Common myeloid progenitor, CD34-positive (primary cell): ENCODE results near the gene SULF2.

ENCODE experiments used
- CTCF ChIA-PET: fragments of 350-600 bp; sonication (Branson Sonifier 250); formaldehyde crosslinking; loops from one replicate; lab custom pipeline; 2021; ENCODE audit warnings: antibody characterized with exemption; lab: Charles Lee
- POLR2A ChIA-PET: fragments of 350-600 bp; sonication (Branson Sonifier 250); formaldehyde crosslinking; loops from one replicate; lab custom pipeline; 2021; ENCODE audit warnings: antibody characterized with exemption; lab: Charles Lee
- DNase-seq, 3 donors: peaks; one replicate each; pipeline versions ENCODE4 v3.0.0 to v3.0.0-alpha.2; 2013
- H3K27ac ChIP-seq, 2 experiments: 1 replicate in 1 of 2; 2 replicates in 1 of 2; pipeline ENCODE4 v1.7.0; 2013; ENCODE audit warnings: inconsistent platforms in 2 of 2, low read length in 2 of 2, mild to moderate bottlenecking in 2 of 2, low read depth in 1 of 2, moderate library complexity in 1 of 2; ENCODE audit not compliant: severe bottlenecking in 2 of 2, insufficient read depth in 1 of 2, poor library complexity in 1 of 2
- H3K27me3 ChIP-seq, 5 experiments: replicated peaks in 2 of 5; 1 replicate in 3 of 5; 2 replicates in 2 of 5; pipeline versions ENCODE4 v1.6.1 to v1.7.0; 2013; ENCODE audit warnings: low read length in 4 of 5, mild to moderate bottlenecking in 2 of 5, moderate library complexity in 2 of 5, inconsistent platforms in 1 of 5; ENCODE audit not compliant: insufficient read depth in 5 of 5, control insufficient read depth in 4 of 5
- H3K36me3 ChIP-seq, 4 experiments: 1 replicate in 2 of 4; 2 replicates in 2 of 4; pipeline versions ENCODE4 v1.6.1 to v1.7.0; 2013; ENCODE audit warnings: low read length in 3 of 4, control low read depth in 1 of 4, mild to moderate bottlenecking in 1 of 4; ENCODE audit not compliant: control insufficient read depth in 4 of 4, insufficient read depth in 4 of 4
- H3K4me1 ChIP-seq, 4 experiments: 1 replicate in 3 of 4; 2 replicates in 1 of 4; pipeline versions ENCODE4 v1.6.1 to v1.7.1; 2013; ENCODE audit warnings: low read length in 3 of 4, mild to moderate bottlenecking in 3 of 4, control low read depth in 1 of 4, inconsistent platforms in 1 of 4, moderate library complexity in 1 of 4; ENCODE audit not compliant: control insufficient read depth in 4 of 4, insufficient read depth in 4 of 4; ENCODE audit errors: control extremely low read depth in 1 of 4
- H3K4me3 ChIP-seq, 7 experiments: 1 replicate in 4 of 7; 2 replicates in 3 of 7; pipeline versions ENCODE4 v1.5.1 to v1.7.0; 2013; ENCODE audit warnings: mild to moderate bottlenecking in 7 of 7, low read length in 6 of 7, moderate library complexity in 6 of 7, inconsistent platforms in 2 of 7, low read depth in 2 of 7, control low read depth in 1 of 7; ENCODE audit not compliant: insufficient read depth in 4 of 7, control insufficient read depth in 1 of 7; ENCODE audit errors: extremely low read depth in 1 of 7
- H3K9me3 ChIP-seq, 5 experiments: 1 replicate in 4 of 5; 2 replicates in 1 of 5; pipeline versions ENCODE4 v1.6.1 to v1.7.1; 2013; ENCODE audit warnings: low read length in 4 of 5, mild to moderate bottlenecking in 2 of 5, inconsistent platforms in 1 of 5, low read depth in 1 of 5, moderate library complexity in 1 of 5; ENCODE audit not compliant: control insufficient read depth in 4 of 5, insufficient read depth in 2 of 5; ENCODE audit errors: control extremely low read depth in 1 of 5
- WGBS: methylation state at CpG from one replicate; pipeline ENCODE4 v1.1.5; 2013; ENCODE audit not compliant: insufficient coverage; 5-methylcytosine and 5-hydroxymethylcytosine counted together

The SULF2 gene

GRCh38 chr20:47751449-47751848, 33.8 kb downstream of the SULF2 start:
- Histone ChIP-seq H3K4me3 (no peak overlapping the region), H3K27ac (no peak overlapping the region), H3K27me3 (peaks cover 0 to 3% (median 0%) of the 10 kb centered on the region in 5 experiments), H3K4me1 (peaks cover 0 to 23% (median 3%) of the 10 kb centered on the region in 4 experiments), H3K36me3 (no peaks in the 10 kb centered on the region), H3K9me3 (peaks cover 0 to 2% (median 0%) of the 10 kb centered on the region in 5 experiments)
- DNase-seq = no peak
- ChIA-PET POLR2A (no interaction called here), CTCF (no interaction called here)
- WGBS = 98% methylated on average over 5 of the region's 5 CpGs

DNA sequence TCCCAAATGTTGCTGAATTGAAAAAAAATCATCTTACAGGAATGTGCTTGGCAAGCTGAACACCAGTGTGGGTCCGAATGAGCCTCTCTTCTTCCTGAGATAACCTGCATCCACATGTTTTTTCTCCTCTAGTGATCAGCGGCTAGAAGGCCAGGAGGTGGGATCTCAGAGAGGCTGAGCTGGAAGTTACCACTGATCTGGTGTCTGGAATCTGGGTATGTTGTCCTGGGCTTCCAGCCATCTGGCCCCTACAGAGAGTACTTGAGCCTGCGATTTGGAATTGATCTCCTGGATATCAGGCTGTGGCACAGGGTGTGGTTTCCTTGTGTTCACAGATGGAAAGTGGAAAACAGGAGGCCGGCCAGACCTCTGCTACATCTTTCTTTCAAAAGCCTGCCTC, 35.9 kb downstream of the SULF2 start:
- Histone ChIP-seq H3K4me3 (no peak overlapping the region), H3K36me3 (no peaks in the 10 kb centered on the region), H3K4me1 (peaks cover 0 to 23% (median 3%) of the 10 kb centered on the region in 4 experiments), H3K27me3 (peaks cover 0 to 3% (median 0%) of the 10 kb centered on the region in 5 experiments), H3K9me3 (peaks cover 0 to 2% (median 0%) of the 10 kb centered on the region in 5 experiments), H3K27ac (no peak overlapping the region)
- CTCF ChIA-PET = no interaction called here
- DNase-seq = no peak
- POLR2A ChIA-PET = no interaction called here
- WGBS = 95% methylated on average over 4 of the region's 4 CpGs

GRCh38 chr20:47748823-47749222, 36.5 kb downstream of the SULF2 start:
- POLR2A ChIA-PET = no interaction called here
- H3K27ac ChIP-seq = no peak overlapping the region
- CTCF ChIA-PET = no interaction called here

DNA sequence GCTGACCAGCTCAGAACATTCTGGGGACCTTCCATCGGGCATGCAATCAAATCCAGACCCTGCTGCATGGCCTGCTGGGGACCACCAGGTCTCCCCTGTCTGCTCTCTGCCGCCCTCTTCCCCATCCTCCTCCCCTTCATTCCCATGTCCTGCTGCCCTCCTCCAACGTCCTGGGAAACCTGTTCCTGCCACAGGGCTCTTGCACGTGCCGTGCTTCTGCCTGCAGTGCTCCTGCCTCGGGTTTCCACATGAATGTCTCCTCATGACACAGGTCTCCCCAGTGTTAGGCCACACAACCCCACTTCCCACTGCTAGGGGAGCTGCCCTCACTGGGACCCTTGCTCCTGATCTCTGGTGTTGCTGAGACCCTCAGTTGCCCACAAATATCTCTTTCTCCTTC, 37.2 kb downstream of the SULF2 start:
- peaks cover 0 to 23% (median 3%) of the 10 kb centered on the region in 4 experiments for H3K4me1 ChIP-seq
- H3K9me3 ChIP-seq = peaks cover 0 to 2% (median 0%) of the 10 kb centered on the region in 5 experiments
- no peak for DNase-seq
- POLR2A ChIA-PET = no interaction called here
- H3K27me3 ChIP-seq = peaks cover 0 to 3% (median 0%) of the 10 kb centered on the region in 5 experiments
- CTCF ChIA-PET = no interaction called here
- H3K4me3 ChIP-seq = no peak overlapping the region
- 96% methylated on average over 5 of the region's 6 CpGs for WGBS
- no peak overlapping the region for H3K27ac ChIP-seq
- H3K36me3 ChIP-seq = no peaks in the 10 kb centered on the region

More at GRCh38 chr20:47748823-47749222, 36.5 kb downstream of the SULF2 start:
- DNase-seq = peak; percentile 34 to 79 (median 78)
- H3K4me3 ChIP-seq = peak overlapping the region in 1 of 7 experiments; percentile 17
- H3K4me1 ChIP-seq = peaks cover 0 to 23% (median 3%) of the 10 kb centered on the region in 4 experiments
- H3K36me3 ChIP-seq = no peaks in the 10 kb centered on the region
- H3K27me3 ChIP-seq = peaks cover 0 to 3% (median 0%) of the 10 kb centered on the region in 5 experiments
- H3K9me3 ChIP-seq = peaks cover 0 to 2% (median 0%) of the 10 kb centered on the region in 5 experiments
- WGBS = 0% methylated on average over 2 of the region's 5 CpGs

DNA sequence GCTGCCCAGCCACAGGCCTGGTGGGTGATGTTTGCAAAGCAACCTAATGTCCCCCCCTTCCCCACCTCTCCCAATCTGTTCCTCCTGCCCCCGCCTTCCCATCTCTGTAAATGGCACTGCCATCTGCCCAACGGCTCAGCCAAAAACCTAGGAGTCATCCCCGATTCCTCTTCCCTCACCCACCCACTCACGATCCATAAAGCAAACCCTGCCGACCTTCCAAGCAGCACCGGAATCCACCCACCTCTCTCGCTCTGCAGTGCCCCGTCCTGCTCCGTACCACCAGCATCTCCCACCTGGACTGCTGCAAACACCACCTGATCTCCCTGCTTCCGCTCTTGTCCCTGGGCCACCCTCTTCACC, 37.6 kb downstream of the SULF2 start:
- Histone ChIP-seq H3K4me1 (peaks cover 0 to 23% (median 3%) of the 10 kb centered on the region in 4 experiments), H3K27ac (no peak overlapping the region), H3K9me3 (peaks cover 0 to 2% (median 0%) of the 10 kb centered on the region in 5 experiments), H3K27me3 (peaks cover 0 to 3% (median 0%) of the 10 kb centered on the region in 5 experiments), H3K36me3 (no peaks in the 10 kb centered on the region), H3K4me3 (no peak overlapping the region)
- ChIA-PET POLR2A (no interaction called here), CTCF (no interaction called here)
- DNase-seq = no peak
- 93% methylated on average over 9 of the region's 10 CpGs for WGBS

DNA sequence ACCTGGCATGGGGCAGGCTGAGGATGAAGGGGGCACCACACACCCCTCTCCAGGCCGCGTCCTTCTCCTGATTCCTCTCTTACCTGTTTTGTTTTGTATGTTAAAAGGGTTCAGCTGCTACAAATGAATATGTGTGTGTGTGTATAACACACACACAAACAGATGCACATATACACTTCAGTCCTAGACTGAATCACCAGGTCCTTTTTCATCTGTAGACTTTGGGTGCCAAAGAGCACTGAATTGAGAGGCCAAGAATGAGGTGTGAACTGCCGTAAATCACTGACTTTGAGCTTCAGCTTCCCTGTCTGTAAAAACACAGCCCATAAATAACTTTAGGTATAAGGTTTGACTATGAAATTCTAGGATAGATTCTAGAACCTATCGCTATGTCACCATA, 40.5 kb downstream of the SULF2 start:
- POLR2A ChIA-PET = no interaction called here
- no peak overlapping the region for H3K27ac ChIP-seq
- no peak overlapping the region for H3K4me3 ChIP-seq
- 100% methylated on average over 1 of the region's 4 CpGs for WGBS
- no peak for DNase-seq
- peaks cover 0 to 5% (median 0%) of the 10 kb centered on the region in 5 experiments for H3K27me3 ChIP-seq
- H3K36me3 ChIP-seq = no peaks in the 10 kb centered on the region
- CTCF ChIA-PET = no interaction called here
- H3K9me3 ChIP-seq = peaks cover 0 to 2% (median 0%) of the 10 kb centered on the region in 5 experiments
- peaks cover 0 to 23% (median 3%) of the 10 kb centered on the region in 4 experiments for H3K4me1 ChIP-seq

GRCh38 chr20:47743671-47744070, 41.6 kb downstream of the SULF2 start:
- 98% methylated on average over 6 of the region's 7 CpGs for WGBS
- H3K27me3 ChIP-seq = peaks cover 0 to 5% (median 0%) of the 10 kb centered on the region in 5 experiments
- POLR2A ChIA-PET = no interaction called here
- H3K9me3 ChIP-seq = no peaks in the 10 kb centered on the region
- peaks cover 0 to 13% (median 2%) of the 10 kb centered on the region in 4 experiments for H3K4me1 ChIP-seq
- no peak overlapping the region for H3K4me3 ChIP-seq
- no peaks in the 10 kb centered on the region for H3K36me3 ChIP-seq
- CTCF ChIA-PET = no interaction called here
- no peak for DNase-seq
- H3K27ac ChIP-seq = no peak overlapping the region
